Fibroblast of the aortic adventitia (primary cell): ENCODE results near the gene CCDC87. TPM values are rescaled to one million over a fixed set of nuclear protein-coding genes. Genes with fewer than 3 reads are reported as not detected.
"Not testable (repeated sequence)": the region's sequence is repeated elsewhere in the genome, so short reads cannot be mapped to it uniquely, and the experiment has no call there.

Experiments
- DNase-seq: peaks from one replicate; pipeline ENCODE4 v3.0.0-alpha.2; 2010; ENCODE audit warnings: low read depth
- H3K4me3 ChIP-seq: 2 replicates; pipeline ENCODE4 v1.5.1; 2011; ENCODE audit warnings: low read depth, mild to moderate bottlenecking, control low read depth, low read length, moderate library complexity
- total RNA-seq: library from RNA; depleted of rRNA; stranded (reverse); fragments of >200 nt; gene quantifications from 2 replicates; pipeline ENCODE4 v1.2.3, GENCODE V29; 2012; ENCODE audit warnings: low replicate concordance
- TF ChIP-seq, protein P1 (sequence below): IDR thresholded peaks from 2 replicates; pipeline ENCODE4 v1.5.1; 2011; ENCODE audit warnings: mild to moderate bottlenecking, low read length, control low read depth, inconsistent platforms; ENCODE audit not compliant: insufficient read depth

CCDC87 gene, protein sequence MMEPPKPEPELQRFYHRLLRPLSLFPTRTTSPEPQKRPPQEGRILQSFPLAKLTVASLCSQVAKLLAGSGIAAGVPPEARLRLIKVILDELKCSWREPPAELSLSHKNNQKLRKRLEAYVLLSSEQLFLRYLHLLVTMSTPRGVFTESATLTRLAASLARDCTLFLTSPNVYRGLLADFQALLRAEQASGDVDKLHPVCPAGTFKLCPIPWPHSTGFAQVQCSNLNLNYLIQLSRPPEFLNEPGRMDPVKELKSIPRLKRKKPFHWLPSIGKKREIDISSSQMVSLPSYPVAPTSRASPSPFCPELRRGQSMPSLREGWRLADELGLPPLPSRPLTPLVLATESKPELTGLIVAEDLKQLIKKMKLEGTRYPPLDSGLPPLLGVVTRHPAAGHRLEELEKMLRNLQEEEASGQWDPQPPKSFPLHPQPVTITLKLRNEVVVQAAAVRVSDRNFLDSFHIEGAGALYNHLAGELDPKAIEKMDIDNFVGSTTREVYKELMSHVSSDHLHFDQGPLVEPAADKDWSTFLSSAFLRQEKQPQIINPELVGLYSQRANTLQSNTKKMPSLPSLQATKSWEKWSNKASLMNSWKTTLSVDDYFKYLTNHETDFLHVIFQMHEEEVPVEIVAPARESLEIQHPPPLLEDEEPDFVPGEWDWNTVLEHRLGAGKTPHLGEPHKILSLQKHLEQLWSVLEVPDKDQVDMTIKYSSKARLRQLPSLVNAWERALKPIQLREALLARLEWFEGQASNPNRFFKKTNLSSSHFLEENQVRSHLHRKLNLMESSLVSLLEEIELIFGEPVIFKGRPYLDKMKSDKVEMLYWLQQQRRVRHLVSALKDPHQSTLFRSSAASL
- total RNA-seq, result 0.45 and 1.1 TPM in 2 replicates

DNA sequence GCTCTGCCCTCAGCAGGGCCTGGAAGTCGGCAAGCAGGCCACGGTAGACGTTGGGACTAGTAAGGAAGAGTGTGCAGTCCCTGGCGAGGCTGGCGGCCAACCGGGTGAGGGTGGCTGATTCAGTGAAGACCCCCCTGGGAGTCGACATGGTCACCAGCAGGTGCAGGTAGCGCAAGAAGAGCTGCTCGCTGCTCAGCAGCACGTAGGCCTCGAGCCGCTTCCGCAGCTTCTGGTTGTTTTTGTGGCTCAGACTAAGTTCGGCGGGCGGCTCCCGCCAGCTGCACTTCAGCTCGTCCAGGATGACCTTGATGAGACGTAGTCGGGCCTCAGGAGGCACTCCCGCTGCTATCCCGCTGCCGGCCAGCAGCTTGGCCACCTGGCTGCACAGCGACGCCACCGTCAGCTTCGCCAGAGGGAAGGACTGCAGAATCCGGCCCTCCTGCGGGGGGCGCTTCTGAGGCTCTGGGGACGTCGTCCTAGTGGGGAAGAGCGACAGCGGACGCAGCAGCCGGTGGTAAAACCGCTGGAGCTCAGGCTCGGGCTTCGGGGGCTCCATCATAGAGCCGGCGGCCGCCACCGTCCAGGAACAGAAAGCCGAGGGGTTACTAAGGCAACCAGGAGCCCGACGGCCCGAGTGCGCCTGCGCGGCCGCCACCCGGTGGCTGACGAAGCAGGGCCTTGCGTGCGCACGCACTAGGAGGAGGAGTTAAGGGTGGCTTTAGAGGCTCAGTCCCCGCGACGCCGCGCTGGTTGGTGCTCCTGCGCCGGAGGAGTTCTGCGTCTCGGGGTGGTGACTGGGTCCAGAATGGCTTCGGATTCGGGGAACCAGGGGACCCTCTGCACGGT lies at the start of gene CCDC87, which contains the start of gene CCS:
CCDC87 (minus strand) TSS at position 607 of the 846 bp plus-strand sequence; CDS start at position 559, 48 bp downstream.
CCS (plus strand) TSS at position 729 of the 846 bp plus-strand sequence; CDS start at position 806, 77 bp downstream.
- peak within 1 kb of the TSS; percentile 84 for H3K4me3 ChIP-seq
- TF ChIP-seq, protein P1, sequence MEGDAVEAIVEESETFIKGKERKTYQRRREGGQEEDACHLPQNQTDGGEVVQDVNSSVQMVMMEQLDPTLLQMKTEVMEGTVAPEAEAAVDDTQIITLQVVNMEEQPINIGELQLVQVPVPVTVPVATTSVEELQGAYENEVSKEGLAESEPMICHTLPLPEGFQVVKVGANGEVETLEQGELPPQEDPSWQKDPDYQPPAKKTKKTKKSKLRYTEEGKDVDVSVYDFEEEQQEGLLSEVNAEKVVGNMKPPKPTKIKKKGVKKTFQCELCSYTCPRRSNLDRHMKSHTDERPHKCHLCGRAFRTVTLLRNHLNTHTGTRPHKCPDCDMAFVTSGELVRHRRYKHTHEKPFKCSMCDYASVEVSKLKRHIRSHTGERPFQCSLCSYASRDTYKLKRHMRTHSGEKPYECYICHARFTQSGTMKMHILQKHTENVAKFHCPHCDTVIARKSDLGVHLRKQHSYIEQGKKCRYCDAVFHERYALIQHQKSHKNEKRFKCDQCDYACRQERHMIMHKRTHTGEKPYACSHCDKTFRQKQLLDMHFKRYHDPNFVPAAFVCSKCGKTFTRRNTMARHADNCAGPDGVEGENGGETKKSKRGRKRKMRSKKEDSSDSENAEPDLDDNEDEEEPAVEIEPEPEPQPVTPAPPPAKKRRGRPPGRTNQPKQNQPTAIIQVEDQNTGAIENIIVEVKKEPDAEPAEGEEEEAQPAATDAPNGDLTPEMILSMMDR, result peak; percentile 63
- peak; percentile 94 for DNase-seq

DNA sequence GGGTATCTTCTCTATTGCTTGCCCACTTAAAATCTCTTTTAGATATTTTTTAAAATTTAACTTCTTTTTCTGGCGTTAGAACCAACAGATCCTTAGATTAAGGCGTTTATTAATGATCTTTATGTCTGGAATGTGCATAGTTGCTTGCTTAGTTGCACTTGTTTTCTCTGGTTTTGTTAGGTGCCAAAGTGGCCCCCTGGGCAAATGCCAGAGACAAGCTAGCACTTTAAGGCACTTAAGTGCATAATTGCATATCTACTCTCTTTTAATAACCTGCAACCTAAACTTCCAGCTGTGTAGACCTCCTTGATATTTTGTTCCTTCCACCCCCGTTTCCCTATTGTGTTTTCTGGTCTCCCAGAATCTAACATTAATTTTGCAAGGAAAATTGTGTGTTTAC lies 49.0 kb upstream of the CCDC87 start:
- TF ChIP-seq, protein P1, result no peak
- H3K4me3 ChIP-seq, result peak overlapping the region; percentile 91
- peak; percentile 30 for DNase-seq

DNA sequence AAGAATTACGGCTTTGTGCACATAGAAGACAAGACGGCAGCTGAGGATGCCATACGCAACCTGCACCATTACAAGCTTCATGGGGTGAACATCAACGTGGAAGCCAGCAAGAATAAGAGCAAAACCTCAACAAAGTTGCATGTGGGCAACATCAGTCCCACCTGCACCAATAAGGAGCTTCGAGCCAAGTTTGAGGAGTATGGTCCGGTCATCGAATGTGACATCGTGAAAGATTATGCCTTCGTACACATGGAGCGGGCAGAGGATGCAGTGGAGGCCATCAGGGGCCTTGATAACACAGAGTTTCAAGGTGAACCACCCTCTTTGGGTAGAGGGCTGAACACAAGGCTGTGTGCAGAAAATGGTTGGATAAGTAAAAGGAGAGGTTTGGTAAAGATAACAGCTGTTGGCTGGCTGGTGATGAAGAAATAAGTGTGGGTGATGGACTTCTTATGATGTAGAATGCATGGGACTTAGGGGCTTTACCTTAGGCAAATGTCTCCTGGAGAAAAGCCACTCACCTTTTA lies 47.0 kb upstream of the CCDC87 start:
- peak overlapping the region; percentile 91 for H3K4me3 ChIP-seq
- DNase-seq, result not testable (repeated sequence)

DNA sequence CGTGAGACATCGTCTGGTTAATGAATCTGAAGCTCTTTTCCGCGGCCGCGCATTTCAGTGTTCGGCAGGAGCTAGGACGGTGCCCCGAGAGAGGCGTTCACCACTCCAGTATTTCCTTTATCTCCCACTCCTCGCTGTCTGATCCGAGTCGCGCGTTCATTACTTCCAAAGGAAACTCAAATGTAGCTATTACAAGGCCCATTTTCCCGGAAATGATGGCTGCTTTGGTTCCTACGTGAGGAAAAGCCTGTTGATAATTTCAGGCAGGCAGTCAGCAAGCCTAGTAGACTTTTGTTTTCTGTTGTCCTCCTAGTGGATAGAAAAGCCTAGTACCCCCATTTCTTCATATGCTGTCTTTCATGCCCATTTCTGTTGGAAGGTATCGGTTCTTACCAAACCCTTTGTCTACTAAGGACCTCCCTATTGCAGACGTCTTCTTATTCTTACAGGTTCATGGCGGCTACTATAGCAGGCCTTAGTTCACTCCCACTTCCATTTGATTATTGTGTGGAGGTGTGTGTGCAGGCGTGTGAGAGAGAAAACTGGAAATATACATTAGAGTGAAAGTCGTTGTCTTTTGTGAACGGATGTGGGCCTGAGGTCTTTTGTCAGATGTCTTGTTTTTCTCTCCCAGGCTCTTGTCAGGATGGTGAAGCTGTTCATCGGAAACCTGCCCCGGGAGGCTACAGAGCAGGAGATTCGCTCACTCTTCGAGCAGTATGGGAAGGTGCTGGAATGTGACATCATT lies 46.4 kb upstream of the CCDC87 start:
- DNase-seq, result peak; percentile 62
- TF ChIP-seq, protein P1, result peak; percentile 31
- peak overlapping the region; percentile 91 for H3K4me3 ChIP-seq

DNA sequence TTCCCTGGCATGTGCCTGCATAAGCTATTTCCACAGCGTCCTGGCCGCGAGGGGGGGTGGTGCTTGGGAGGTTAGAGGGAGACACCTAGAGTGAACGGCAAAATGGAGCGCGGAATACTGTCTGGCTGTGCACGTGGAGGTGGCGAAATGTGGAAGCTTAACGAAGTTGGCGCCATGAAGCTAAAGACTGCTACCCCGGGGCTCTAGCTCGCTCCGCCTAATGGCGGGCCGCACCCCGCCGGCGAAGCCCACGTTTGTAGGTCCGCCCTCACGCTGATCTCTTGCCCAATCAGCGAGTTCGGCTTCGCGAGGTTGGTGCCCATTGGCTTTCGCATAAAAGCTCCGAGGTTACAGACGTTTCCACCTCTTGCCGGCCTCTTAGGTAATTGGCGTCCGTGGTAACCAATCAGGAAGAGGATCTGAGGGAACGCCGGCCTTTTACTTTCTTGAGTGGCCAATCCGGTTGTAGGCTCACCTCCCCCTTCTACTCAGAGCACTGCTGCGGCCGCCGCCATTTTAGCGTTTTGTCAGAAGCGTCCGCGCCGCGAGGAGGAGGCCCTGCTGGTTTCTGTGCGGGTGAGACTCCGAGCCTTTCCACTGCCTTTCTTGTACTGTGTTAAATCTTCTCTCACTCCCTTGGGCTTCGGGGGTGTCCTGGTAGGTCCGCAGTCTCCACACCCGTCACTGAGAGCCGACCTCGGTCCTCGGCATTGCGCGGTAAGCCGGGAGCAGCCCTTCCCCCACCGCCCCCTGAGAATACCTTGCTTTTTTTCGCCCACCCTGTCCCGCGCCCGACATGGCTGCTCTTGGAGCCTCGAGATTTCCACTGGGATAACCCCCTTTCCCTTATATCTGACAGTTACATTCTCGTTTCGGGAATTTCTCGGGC lies 45.6 kb upstream of the CCDC87 start, which contains the start of gene RBM4:
RBM4 (plus strand) TSS at position 527 of the 889 bp plus-strand sequence. CDS start 1,009 bp downstream, outside the sequence.
- TF ChIP-seq, protein P1, result peak; percentile 11
- peak; percentile 100 for DNase-seq
- peak within 1 kb of the TSS; percentile 91 for H3K4me3 ChIP-seq
